ENCODE results near the gene ZIC5. TPM values are rescaled to one million over a fixed set of nuclear protein-coding genes. Genes with fewer than 3 reads are reported as not detected.

Gene ZIC5
- total RNA-seq, 1 donor from 2014 or later = not detected

- intact Hi-C loops (cut with DNase I) = no loop called here
- no peak for TF ChIP-seq CTCF (IDR thresholded peaks at IDR 0.05)
- DNase-seq (no peak), ATAC-seq (no peak)
- no peak overlapping the region for H3K4me3 ChIP-seq
- H3K36me3 ChIP-seq = no peaks in the 10 kb centered on the region
- no peak overlapping the region for H3K27ac ChIP-seq
- H3K9me3 ChIP-seq = no peaks in the 10 kb centered on the region
- H3K4me1 ChIP-seq = no peaks in the 10 kb centered on the region
- H3K27me3 ChIP-seq = peaks cover 9% of the 10 kb centered on the region
These were observed 40.6 kb downstream of the ZIC5 start for GRCh38 chr13:99930925-99931324.

- no peaks in the 10 kb centered on the region for H3K36me3 ChIP-seq
- no peaks in the 10 kb centered on the region for H3K4me1 ChIP-seq
- no peak for ATAC-seq
- H3K4me3 ChIP-seq = no peak overlapping the region
- no peak for DNase-seq
- no peak overlapping the region for H3K27ac ChIP-seq
- no peak for TF ChIP-seq CTCF (IDR thresholded peaks at IDR 0.05)
- H3K27me3 ChIP-seq = peaks cover 5% of the 10 kb centered on the region
- intact Hi-C loops (cut with DNase I) = no loop called here
- no peaks in the 10 kb centered on the region for H3K9me3 ChIP-seq
These were observed 41.7 kb downstream of the ZIC5 start for GRCh38 chr13:99929866-99930265.

- Histone ChIP-seq H3K27me3 (peaks cover 17% of the 10 kb centered on the region), H3K4me3 (no peak overlapping the region), H3K27ac (no peak overlapping the region), H3K36me3 (no peaks in the 10 kb centered on the region), H3K4me1 (no peaks in the 10 kb centered on the region), H3K9me3 (no peaks in the 10 kb centered on the region)
- intact Hi-C loops (cut with DNase I) = no loop called here
- DNase-seq (no peak), ATAC-seq (peak; percentile 51)
- no peak for TF ChIP-seq CTCF (IDR thresholded peaks at IDR 0.05)
These were observed 45.4 kb downstream of the ZIC5 start for GRCh38 chr13:99926014-99926731.

- no peak overlapping the region for H3K27ac ChIP-seq
- no peak for DNase-seq
- no peaks in the 10 kb centered on the region for H3K9me3 ChIP-seq
- H3K27me3 ChIP-seq = peaks cover 17% of the 10 kb centered on the region
- H3K36me3 ChIP-seq = no peaks in the 10 kb centered on the region
- no peak for ATAC-seq
- H3K4me1 ChIP-seq = no peaks in the 10 kb centered on the region
- no peak overlapping the region for H3K4me3 ChIP-seq
- intact Hi-C loops (cut with DNase I) = no loop called here
- no peak for TF ChIP-seq CTCF (IDR thresholded peaks at IDR 0.05)
These were observed 47.5 kb downstream of the ZIC5 start for GRCh38 chr13:99923877-99924582.

- H3K27ac ChIP-seq = no peak overlapping the region
- H3K4me1 ChIP-seq = no peaks in the 10 kb centered on the region
- intact Hi-C loops (cut with DNase I) = no loop called here
- DNase-seq (no peak), ATAC-seq (peak; percentile 44)
- peaks cover 17% of the 10 kb centered on the region for H3K27me3 ChIP-seq
- H3K9me3 ChIP-seq = no peaks in the 10 kb centered on the region
- H3K4me3 ChIP-seq = no peak overlapping the region
- TF ChIP-seq CTCF (IDR thresholded peaks at IDR 0.05) = no peak
- H3K36me3 ChIP-seq = no peaks in the 10 kb centered on the region
These were observed 48.7 kb downstream of the ZIC5 start for GRCh38 chr13:99922631-99923404.

All from upper lobe of right lung (tissue), 1 donor.